ENCODE measurements around the gene OR6Y1.

GRCh38 chr1:158496374-158496773, 57.8 kb downstream of the OR6Y1 start:
- TF ChIP-seq, protein P1, sequence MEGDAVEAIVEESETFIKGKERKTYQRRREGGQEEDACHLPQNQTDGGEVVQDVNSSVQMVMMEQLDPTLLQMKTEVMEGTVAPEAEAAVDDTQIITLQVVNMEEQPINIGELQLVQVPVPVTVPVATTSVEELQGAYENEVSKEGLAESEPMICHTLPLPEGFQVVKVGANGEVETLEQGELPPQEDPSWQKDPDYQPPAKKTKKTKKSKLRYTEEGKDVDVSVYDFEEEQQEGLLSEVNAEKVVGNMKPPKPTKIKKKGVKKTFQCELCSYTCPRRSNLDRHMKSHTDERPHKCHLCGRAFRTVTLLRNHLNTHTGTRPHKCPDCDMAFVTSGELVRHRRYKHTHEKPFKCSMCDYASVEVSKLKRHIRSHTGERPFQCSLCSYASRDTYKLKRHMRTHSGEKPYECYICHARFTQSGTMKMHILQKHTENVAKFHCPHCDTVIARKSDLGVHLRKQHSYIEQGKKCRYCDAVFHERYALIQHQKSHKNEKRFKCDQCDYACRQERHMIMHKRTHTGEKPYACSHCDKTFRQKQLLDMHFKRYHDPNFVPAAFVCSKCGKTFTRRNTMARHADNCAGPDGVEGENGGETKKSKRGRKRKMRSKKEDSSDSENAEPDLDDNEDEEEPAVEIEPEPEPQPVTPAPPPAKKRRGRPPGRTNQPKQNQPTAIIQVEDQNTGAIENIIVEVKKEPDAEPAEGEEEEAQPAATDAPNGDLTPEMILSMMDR (conservative IDR thresholded peaks at IDR 0.05) = peak; percentile 36
- TF ChIP-seq ZFX (IDR thresholded peaks at IDR 0.05) = no peak

All from C4-2B (cell line).